HepG2 (cell line): ENCODE data around the gene OR13J1. TPM values are rescaled to one million over a fixed set of nuclear protein-coding genes. Genes with fewer than 3 reads are reported as not detected.
A peak's percentile ranks its signal among the peaks of the same experiment; 100 is the strongest.

Experiments used
- CEBPG ChIP-seq: IDR thresholded peaks from 2 replicates; pipeline ENCODE4 v1.6.1; 2016
- MLXIP ChIP-seq: sonication (generic); formaldehyde crosslinking; IDR thresholded peaks from 2 replicates; pipeline ENCODE4 v1.9.0; 2021; ENCODE audit warnings: missing genetic modification reagents, borderline replicate concordance
- MTA3 ChIP-seq: sonication (generic); formaldehyde crosslinking; IDR thresholded peaks from 2 replicates; pipeline ENCODE4 v1.4.0; 2020; ENCODE audit warnings: missing genetic modification reagents
- ZMYM3 ChIP-seq: sonication (generic); formaldehyde crosslinking; IDR thresholded peaks from 2 replicates; pipeline ENCODE4 v1.5.1; 2020; ENCODE audit warnings: mild to moderate bottlenecking, missing genetic modification reagents
- ZMYM4 ChIP-seq: sonication (generic); formaldehyde crosslinking; IDR thresholded peaks from 2 replicates; pipeline ENCODE4 v1.8.1; 2023; ENCODE audit warnings: mild to moderate bottlenecking, missing genetic modification reagents
- ZNF556 ChIP-seq: sonication (generic); formaldehyde crosslinking; IDR thresholded peaks from 2 replicates; pipeline ENCODE4 v1.4.0; 2020; ENCODE audit warnings: mild to moderate bottlenecking, missing genetic modification reagents, borderline replicate concordance
- ZNF710 ChIP-seq: sonication (generic); formaldehyde crosslinking; IDR thresholded peaks from 2 replicates; pipeline ENCODE4 v1.5.0; 2020; ENCODE audit warnings: mild to moderate bottlenecking, missing genetic modification reagents, borderline replicate concordance
- ZNF770 ChIP-seq: sonication (generic); formaldehyde crosslinking; IDR thresholded peaks from 2 replicates; pipeline ENCODE4 v1.5.0; 2020; ENCODE audit warnings: mild to moderate bottlenecking, missing genetic modification reagents
- ZNF776 ChIP-seq: sonication (generic); formaldehyde crosslinking; IDR thresholded peaks from 2 replicates; pipeline ENCODE4 v1.4.0; 2020; ENCODE audit warnings: mild to moderate bottlenecking, missing genetic modification reagents
- ZNF777 ChIP-seq: sonication (generic); formaldehyde crosslinking; IDR thresholded peaks from 2 replicates; pipeline ENCODE4 v1.4.0; 2020; ENCODE audit warnings: missing genetic modification reagents
- ZZZ3 ChIP-seq: sonication (generic); formaldehyde crosslinking; IDR thresholded peaks from 2 replicates; pipeline ENCODE4 v1.4.0; 2020; ENCODE audit warnings: missing genetic modification reagents, mild to moderate bottlenecking, borderline replicate concordance
- polyA plus RNA-seq, 8 experiments: library from polyadenylated mRNA; depleted of rRNA in 3 of 8; stranded (reverse) in 7 of 8; unstranded in 1 of 8; fragments of >200 nt; fragmentation: Illumina TruSeq in 4 of 8; extraction: Trizol in 4 of 8; gene quantifications; 2 replicates each; pipeline versions ENCODE4 v1.2.1 to v1.2.3, GENCODE V29; 2011 to 2016; ENCODE audit warnings: low read depth in 4 of 8, missing spikeins in 1 of 8, mixed read lengths in 1 of 8; ENCODE audit not compliant: insufficient read depth in 1 of 8
- total RNA-seq, 5 experiments: library from RNA; depleted of rRNA; stranded (reverse); fragments of >200 nt; fragmentation: Illumina TruSeq; extraction: Trizol; gene quantifications; 2 replicates each; pipeline ENCODE4 v1.2.3, GENCODE V29; 2016; ENCODE audit warnings: low read depth in 1 of 5
- TF ChIP-seq, protein P1 (sequence below): sonication (generic); formaldehyde crosslinking; IDR thresholded peaks from 2 replicates; pipeline ENCODE4 v1.4.0; 2020; ENCODE audit warnings: missing genetic modification reagents
- TF ChIP-seq, protein P2 (sequence below): sonication (generic); formaldehyde crosslinking; conservative IDR thresholded peaks from 2 replicates; pipeline ENCODE4 v1.4.0; 2020; ENCODE audit warnings: missing genetic modification reagents
- TF ChIP-seq, protein P3 (sequence below): sonication (generic); formaldehyde crosslinking; conservative IDR thresholded peaks from 2 replicates; pipeline ENCODE4 v1.4.0; 2020; ENCODE audit warnings: mild to moderate bottlenecking, missing genetic modification reagents, moderate library complexity

Gene OR13J1
- total and polyA plus RNA-seq, 2 of the 13 experiments (the other 11 are each of a cell fraction or from before 2014, with no cell fraction given), result not detected

DNA sequence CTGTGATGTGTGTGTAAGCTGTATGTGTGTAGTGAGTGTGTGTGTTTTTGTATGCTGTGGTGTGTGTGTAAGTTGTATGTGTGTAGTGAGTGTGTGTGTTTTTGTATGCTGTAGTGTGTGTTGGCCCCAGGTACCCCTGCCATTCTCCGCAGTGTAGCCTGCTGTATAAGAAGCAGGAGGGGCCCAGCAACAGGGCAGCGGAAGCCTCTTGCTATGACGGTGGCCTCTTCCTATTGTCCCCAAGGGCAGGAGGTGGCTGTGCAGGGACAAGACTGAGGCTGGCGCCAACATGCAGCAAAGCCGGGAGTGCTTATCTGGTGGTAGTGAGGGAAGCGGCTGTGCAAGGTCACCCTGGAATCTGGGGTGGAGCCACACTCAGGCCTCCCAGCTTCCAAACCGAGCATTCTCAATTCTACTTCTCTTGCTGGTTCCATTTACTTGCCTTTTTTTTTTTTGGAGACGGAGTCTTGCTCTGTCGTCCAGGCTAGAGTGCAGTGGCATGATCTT lies 44.2 kb upstream of the OR13J1 start (continued):
- TF ChIP-seq ZZZ3 (CRISPR knock-in tag) (no peak), ZNF556 (CRISPR knock-in tag) (peak; percentile 56; the same call in 1 of the 2 replicates), ZMYM3 (CRISPR knock-in tag) (peak; percentile 68), ZMYM4 (no peak), MTA3 (no peak), MLXIP (no peak), ZNF776 (CRISPR knock-in tag) (no peak), ZNF770 (CRISPR knock-in tag) (no peak), CEBPG (no peak), ZNF777 (CRISPR knock-in tag) (no peak), ZNF710 (CRISPR knock-in tag) (no peak)
- TF ChIP-seq, protein P1, sequence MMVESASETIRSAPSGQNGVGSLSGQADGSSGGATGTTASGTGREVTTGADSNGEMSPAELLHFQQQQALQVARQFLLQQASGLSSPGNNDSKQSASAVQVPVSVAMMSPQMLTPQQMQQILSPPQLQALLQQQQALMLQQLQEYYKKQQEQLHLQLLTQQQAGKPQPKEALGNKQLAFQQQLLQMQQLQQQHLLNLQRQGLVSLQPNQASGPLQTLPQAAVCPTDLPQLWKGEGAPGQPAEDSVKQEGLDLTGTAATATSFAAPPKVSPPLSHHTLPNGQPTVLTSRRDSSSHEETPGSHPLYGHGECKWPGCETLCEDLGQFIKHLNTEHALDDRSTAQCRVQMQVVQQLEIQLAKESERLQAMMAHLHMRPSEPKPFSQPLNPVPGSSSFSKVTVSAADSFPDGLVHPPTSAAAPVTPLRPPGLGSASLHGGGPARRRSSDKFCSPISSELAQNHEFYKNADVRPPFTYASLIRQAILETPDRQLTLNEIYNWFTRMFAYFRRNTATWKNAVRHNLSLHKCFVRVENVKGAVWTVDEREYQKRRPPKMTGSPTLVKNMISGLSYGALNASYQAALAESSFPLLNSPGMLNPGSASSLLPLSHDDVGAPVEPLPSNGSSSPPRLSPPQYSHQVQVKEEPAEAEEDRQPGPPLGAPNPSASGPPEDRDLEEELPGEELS (CRISPR knock-in tag), result peak; percentile 22; the same call in 1 of the 2 replicates
- TF ChIP-seq, protein P2, sequence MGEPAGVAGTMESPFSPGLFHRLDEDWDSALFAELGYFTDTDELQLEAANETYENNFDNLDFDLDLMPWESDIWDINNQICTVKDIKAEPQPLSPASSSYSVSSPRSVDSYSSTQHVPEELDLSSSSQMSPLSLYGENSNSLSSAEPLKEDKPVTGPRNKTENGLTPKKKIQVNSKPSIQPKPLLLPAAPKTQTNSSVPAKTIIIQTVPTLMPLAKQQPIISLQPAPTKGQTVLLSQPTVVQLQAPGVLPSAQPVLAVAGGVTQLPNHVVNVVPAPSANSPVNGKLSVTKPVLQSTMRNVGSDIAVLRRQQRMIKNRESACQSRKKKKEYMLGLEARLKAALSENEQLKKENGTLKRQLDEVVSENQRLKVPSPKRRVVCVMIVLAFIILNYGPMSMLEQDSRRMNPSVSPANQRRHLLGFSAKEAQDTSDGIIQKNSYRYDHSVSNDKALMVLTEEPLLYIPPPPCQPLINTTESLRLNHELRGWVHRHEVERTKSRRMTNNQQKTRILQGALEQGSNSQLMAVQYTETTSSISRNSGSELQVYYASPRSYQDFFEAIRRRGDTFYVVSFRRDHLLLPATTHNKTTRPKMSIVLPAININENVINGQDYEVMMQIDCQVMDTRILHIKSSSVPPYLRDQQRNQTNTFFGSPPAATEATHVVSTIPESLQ (CRISPR knock-in tag), result no peak
- TF ChIP-seq, protein P3, sequence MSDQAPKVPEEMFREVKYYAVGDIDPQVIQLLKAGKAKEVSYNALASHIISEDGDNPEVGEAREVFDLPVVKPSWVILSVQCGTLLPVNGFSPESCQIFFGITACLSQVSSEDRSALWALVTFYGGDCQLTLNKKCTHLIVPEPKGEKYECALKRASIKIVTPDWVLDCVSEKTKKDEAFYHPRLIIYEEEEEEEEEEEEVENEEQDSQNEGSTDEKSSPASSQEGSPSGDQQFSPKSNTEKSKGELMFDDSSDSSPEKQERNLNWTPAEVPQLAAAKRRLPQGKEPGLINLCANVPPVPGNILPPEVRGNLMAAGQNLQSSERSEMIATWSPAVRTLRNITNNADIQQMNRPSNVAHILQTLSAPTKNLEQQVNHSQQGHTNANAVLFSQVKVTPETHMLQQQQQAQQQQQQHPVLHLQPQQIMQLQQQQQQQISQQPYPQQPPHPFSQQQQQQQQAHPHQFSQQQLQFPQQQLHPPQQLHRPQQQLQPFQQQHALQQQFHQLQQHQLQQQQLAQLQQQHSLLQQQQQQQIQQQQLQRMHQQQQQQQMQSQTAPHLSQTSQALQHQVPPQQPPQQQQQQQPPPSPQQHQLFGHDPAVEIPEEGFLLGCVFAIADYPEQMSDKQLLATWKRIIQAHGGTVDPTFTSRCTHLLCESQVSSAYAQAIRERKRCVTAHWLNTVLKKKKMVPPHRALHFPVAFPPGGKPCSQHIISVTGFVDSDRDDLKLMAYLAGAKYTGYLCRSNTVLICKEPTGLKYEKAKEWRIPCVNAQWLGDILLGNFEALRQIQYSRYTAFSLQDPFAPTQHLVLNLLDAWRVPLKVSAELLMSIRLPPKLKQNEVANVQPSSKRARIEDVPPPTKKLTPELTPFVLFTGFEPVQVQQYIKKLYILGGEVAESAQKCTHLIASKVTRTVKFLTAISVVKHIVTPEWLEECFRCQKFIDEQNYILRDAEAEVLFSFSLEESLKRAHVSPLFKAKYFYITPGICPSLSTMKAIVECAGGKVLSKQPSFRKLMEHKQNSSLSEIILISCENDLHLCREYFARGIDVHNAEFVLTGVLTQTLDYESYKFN (CRISPR knock-in tag), result peak; percentile 30; the same call in 1 of the 2 replicates
